Neural cell (in vitro differentiated cells): Measurements from ENCODE around the gene CD248. TPM values are rescaled to one million over a fixed set of nuclear protein-coding genes. Genes with fewer than 3 reads are reported as not detected.

ENCODE experiments used
- H2AFZ ChIP-seq: fragments of 200-600, 300-800 bp; sonication (generic), shearing (Covaris generic); 2 replicates; pipeline ENCODE4 v1.6.0; 2014; ENCODE audit warnings: low read depth, mild to moderate bottlenecking, antibody characterized with exemption, low read length, moderate library complexity
- H3F3A ChIP-seq: fragments of 200-600 bp; shearing (Covaris generic); 2 replicates; pipeline ENCODE4 v1.6.1; 2016; ENCODE audit warnings: mild to moderate bottlenecking, moderate library complexity, mixed read lengths, antibody characterized with exemption, low read length; ENCODE audit not compliant: insufficient read depth, poor library complexity, severe bottlenecking
- H3K27ac ChIP-seq: fragments of 200-600, 300-800 bp; sonication (generic), shearing (Covaris generic); 2 replicates; pipeline ENCODE4 v1.5.1; 2014; ENCODE audit warnings: mild to moderate bottlenecking, low read length, moderate library complexity
- H3K27me3 ChIP-seq: fragments of 300-800, 200-600 bp; sonication (generic), shearing (Covaris generic); 2 replicates; pipeline ENCODE4 v1.6.0; 2014; ENCODE audit warnings: mild to moderate bottlenecking, low read depth, low read length, moderate library complexity; ENCODE audit not compliant: insufficient read depth
- H3K36me3 ChIP-seq: fragments of 300-800, 200-600 bp; sonication (generic), shearing (Covaris generic); 2 replicates; pipeline ENCODE4 v1.5.1; 2014; ENCODE audit warnings: mild to moderate bottlenecking, antibody characterized with exemption, low read length, moderate library complexity; ENCODE audit not compliant: insufficient read depth
- H3K4me2 ChIP-seq: fragments of 300-800, 200-600 bp; sonication (generic), shearing (Covaris generic); 2 replicates; pipeline ENCODE4 v1.6.0; 2014; ENCODE audit warnings: mild to moderate bottlenecking, low read length
- H3K4me3 ChIP-seq: fragments of 300-800, 200-600 bp; sonication (generic), shearing (Covaris generic); 2 replicates; pipeline ENCODE4 v1.5.1; 2014; ENCODE audit warnings: mild to moderate bottlenecking, low read length, moderate library complexity
- H3K79me2 ChIP-seq: fragments of 200-600 bp; shearing (Covaris generic); replicated peaks from 2 replicates; pipeline ENCODE4 v1.6.0; 2014; ENCODE audit warnings: mild to moderate bottlenecking, low read length, moderate library complexity; ENCODE audit not compliant: insufficient read depth
- H3K9ac ChIP-seq: fragments of 300-800, 200-600 bp; sonication (generic), shearing (Covaris generic); 2 replicates; pipeline ENCODE4 v1.6.1; 2016; ENCODE audit warnings: mild to moderate bottlenecking, low read length, mixed read lengths
- H3K9me2 ChIP-seq: fragments of 200-600 bp; shearing (Covaris generic); 2 replicates; pipeline ENCODE4 v1.6.1; 2016; ENCODE audit warnings: mild to moderate bottlenecking, low read length, mixed read lengths; ENCODE audit not compliant: insufficient read depth
- H3K9me3 ChIP-seq: fragments of 200-600, 300-800 bp; sonication (generic), shearing (Covaris generic); 2 replicates; pipeline ENCODE4 v1.6.1; 2016; ENCODE audit warnings: mild to moderate bottlenecking, mixed run types, low read length, moderate library complexity, mixed read lengths
- H4K20me1 ChIP-seq: fragments of 200-600 bp; shearing (Covaris generic); 2 replicates; pipeline ENCODE4 v1.6.1; 2016; ENCODE audit warnings: mild to moderate bottlenecking, mixed run types; ENCODE audit not compliant: insufficient read depth
- CTCF ChIP-seq: fragments of 450-650 bp; IDR thresholded peaks from 2 replicates; pipeline ENCODE4 v1.5.1; 2014; ENCODE audit warnings: antibody characterized with exemption, mild to moderate bottlenecking, moderate library complexity; ENCODE audit not compliant: poor library complexity, severe bottlenecking
- EP300 ChIP-seq: fragments of 450-650 bp; conservative IDR thresholded peaks from 2 replicates; pipeline ENCODE4 v1.6.1; 2014; ENCODE audit warnings: antibody characterized with exemption, mild to moderate bottlenecking, moderate library complexity; ENCODE audit not compliant: poor library complexity, severe bottlenecking
- EZH2 ChIP-seq: fragments of 200-600, 300-800 bp; shearing (Covaris generic), sonication (generic); IDR thresholded peaks from 2 replicates; pipeline ENCODE4 v1.6.1; 2014; ENCODE audit warnings: antibody characterized with exemption, low read length, borderline replicate concordance, mild to moderate bottlenecking; ENCODE audit not compliant: insufficient read depth, poor library complexity, severe bottlenecking
- MXI1 ChIP-seq: fragments of 450-650 bp; conservative IDR thresholded peaks from 2 replicates; pipeline ENCODE4 v1.6.1; 2014; ENCODE audit warnings: antibody characterized with exemption, mild to moderate bottlenecking; ENCODE audit not compliant: poor library complexity, severe bottlenecking
- POLR2AphosphoS5 ChIP-seq: IDR thresholded peaks from 2 replicates; pipeline ENCODE4 v1.6.1; 2012
- RAD21 ChIP-seq: fragments of 450-650 bp; conservative IDR thresholded peaks from 2 replicates; pipeline ENCODE4 v1.6.1; 2014; ENCODE audit warnings: antibody characterized with exemption, mild to moderate bottlenecking, moderate library complexity
- REST ChIP-seq: IDR thresholded peaks from 2 replicates; pipeline ENCODE4 v1.6.1; 2012; ENCODE audit warnings: borderline replicate concordance
- SMC3 ChIP-seq: fragments of 450-650 bp; conservative IDR thresholded peaks from 2 replicates; pipeline ENCODE4 v1.6.1; 2014; ENCODE audit warnings: antibody characterized with exemption, mild to moderate bottlenecking, moderate library complexity; ENCODE audit not compliant: poor library complexity
- TAF1 ChIP-seq: IDR thresholded peaks from 2 replicates; pipeline ENCODE4 v1.6.1; 2012; ENCODE audit warnings: low read depth
- polyA plus RNA-seq: library from polyadenylated mRNA; depleted of rRNA; stranded (reverse); fragments of >200 nt; gene quantifications from 2 replicates; pipeline ENCODE4 v1.2.3, GENCODE V29; 2014

The CD248 gene
- polyA plus RNA-seq, 1 donor from 2014 or later, result not detected

GRCh38 chr11:66286699-66287098 is 30.1 kb downstream of the CD248 start:
- peak overlapping the region; percentile 9 for H3K9ac ChIP-seq
- TF ChIP-seq EZH2 (no peak), CTCF (no peak)
- H3K4me3 ChIP-seq, result no peak overlapping the region
- peaks cover 8% of the 10 kb centered on the region for H4K20me1 ChIP-seq
- no peaks in the 10 kb centered on the region for H3K9me2 ChIP-seq
- no peaks in the 10 kb centered on the region for H3K9me3 ChIP-seq
- no peaks in the 10 kb centered on the region for H3F3A ChIP-seq
- peaks cover 36% of the 10 kb centered on the region for H3K79me2 ChIP-seq
- H3K36me3 ChIP-seq, result no peaks in the 10 kb centered on the region
- no peak overlapping the region for H3K27ac ChIP-seq
- no peak overlapping the region for H3K4me2 ChIP-seq
- H2AFZ ChIP-seq, result no peak overlapping the region
- H3K27me3 ChIP-seq, result peaks cover 16% of the 10 kb centered on the region

GRCh38 chr11:66285250-66285947 is 31.4 kb downstream of the CD248 start:
- H3K9ac ChIP-seq, result no peak overlapping the region
- no peak overlapping the region for H3K4me2 ChIP-seq
- H3K36me3 ChIP-seq, result no peaks in the 10 kb centered on the region
- peaks cover 4% of the 10 kb centered on the region for H3K27me3 ChIP-seq
- peaks cover 8% of the 10 kb centered on the region for H4K20me1 ChIP-seq
- TF ChIP-seq REST, result no peak
- TF ChIP-seq CTCF, result no peak
- TF ChIP-seq TAF1, result no peak
- TF ChIP-seq EZH2, result no peak
- TF ChIP-seq RAD21, result no peak
- no peak for TF ChIP-seq POLR2AphosphoS5
- TF ChIP-seq MXI1, result no peak
- no peak for TF ChIP-seq SMC3
- TF ChIP-seq EP300, result no peak
- no peaks in the 10 kb centered on the region for H3F3A ChIP-seq
- no peak overlapping the region for H3K4me3 ChIP-seq
- no peaks in the 10 kb centered on the region for H3K9me2 ChIP-seq
- H3K9me3 ChIP-seq, result no peaks in the 10 kb centered on the region
- peaks cover 49% of the 10 kb centered on the region for H3K79me2 ChIP-seq
- no peak overlapping the region for H3K27ac ChIP-seq
- H2AFZ ChIP-seq, result no peak overlapping the region
